Nephron (organoid): Measurements from ENCODE around the gene SH3BP2.

Experiments used
- H3K27ac Mint-ChIP-seq, 3 experiments: 2 replicates each; pipeline ENCODE4 v1.8.0; 2020; ENCODE audit warnings: mixed read lengths in 3 of 3, mild to moderate bottlenecking in 2 of 3, moderate library complexity in 1 of 3
- H3K27me3 Mint-ChIP-seq: 2 replicates; pipeline ENCODE4 v1.8.0; 2021; ENCODE audit warnings: low read depth, mild to moderate bottlenecking, moderate library complexity, mixed read lengths
- H3K36me3 Mint-ChIP-seq: 2 replicates; pipeline ENCODE4 v1.8.0; 2020; ENCODE audit warnings: low read depth, mixed read lengths
- H3K4me1 Mint-ChIP-seq: 2 replicates; pipeline ENCODE4 v1.8.0; 2020; ENCODE audit warnings: mixed read lengths
- H3K4me3 Mint-ChIP-seq, 3 experiments: 2 replicates each; pipeline ENCODE4 v1.8.0; 2020; ENCODE audit warnings: mild to moderate bottlenecking in 3 of 3, mixed read lengths in 3 of 3, moderate library complexity in 2 of 3
- H3K9me3 Mint-ChIP-seq: 2 replicates; pipeline ENCODE4 v1.8.0; 2020; ENCODE audit warnings: mixed read lengths
- CTCF ChIP-seq, 3 experiments: fragments of 200-600 bp; sonication (generic); IDR thresholded peaks; one replicate each; pipeline ENCODE4 v1.5.0; 2021; ENCODE audit warnings: antibody characterized with exemption in 3 of 3; ENCODE audit not compliant: unreplicated experiment in 3 of 3

SH3BP2 gene

DNA sequence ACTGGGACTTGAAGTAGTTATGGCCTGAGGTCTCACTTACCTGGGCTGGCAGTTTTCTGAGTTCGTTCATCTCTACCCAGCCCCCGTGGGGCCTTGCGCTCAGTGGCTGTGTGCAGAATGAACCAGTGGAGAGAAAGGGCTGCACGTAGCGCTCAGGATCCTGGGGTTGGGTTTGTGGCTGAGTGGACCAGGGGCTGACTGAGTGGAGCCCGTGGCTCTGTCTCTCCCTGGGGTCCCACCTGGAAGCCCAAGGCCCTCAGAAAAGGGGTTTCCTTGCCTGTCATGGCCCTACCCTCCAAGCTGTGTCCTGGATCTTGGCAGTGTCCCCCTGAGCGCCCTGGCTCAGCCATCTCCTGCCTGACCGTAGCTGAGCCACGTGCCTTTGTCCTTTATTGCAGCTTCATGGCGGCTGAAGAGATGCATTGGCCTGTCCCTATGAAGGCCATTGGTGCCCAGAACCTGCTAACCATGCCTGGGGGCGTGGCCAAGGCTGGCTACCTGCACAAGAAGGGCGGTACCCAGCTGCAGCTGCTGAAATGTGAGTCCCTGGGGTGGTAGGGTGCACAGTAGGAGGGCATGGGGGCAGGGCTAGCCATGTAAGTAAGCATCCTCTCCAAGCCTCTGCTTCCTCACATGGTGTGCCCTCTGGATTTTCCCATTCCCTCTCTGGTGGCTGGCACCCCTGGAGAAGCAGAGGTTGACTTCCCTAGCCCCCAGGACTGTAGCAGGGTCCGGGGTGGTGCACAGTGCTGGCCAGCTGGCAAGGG lies 27.5 kb downstream of the SH3BP2 start:
- peaks cover 5% of the 10 kb centered on the region for H3K4me1 Mint-ChIP-seq
- peak overlapping the region; percentile 84 to 90 (median 88) for H3K4me3 Mint-ChIP-seq
- peaks cover 8% of the 10 kb centered on the region for H3K9me3 Mint-ChIP-seq
- no peak for TF ChIP-seq CTCF (IDR thresholded peaks at IDR 0.05; ENCODE audit: unreplicated experiment in 3 of 3)
- no peaks in the 10 kb centered on the region for H3K27me3 Mint-ChIP-seq
- peak overlapping the region in 2 of 3 experiments; percentile 57 to 74 for H3K27ac Mint-ChIP-seq
- peaks cover 24% of the 10 kb centered on the region for H3K36me3 Mint-ChIP-seq

- Mint-ChIP-seq H3K4me3 (no peak overlapping the region), H3K9me3 (no peaks in the 10 kb centered on the region), H3K27me3 (no peaks in the 10 kb centered on the region), H3K27ac (no peak overlapping the region), H3K4me1 (peaks cover 5% of the 10 kb centered on the region), H3K36me3 (peaks cover 23% of the 10 kb centered on the region)
- TF ChIP-seq CTCF (IDR thresholded peaks at IDR 0.05; ENCODE audit: unreplicated experiment in 3 of 3), result no peak
These were observed 29.8 kb downstream of the SH3BP2 start for GRCh38 chr4:2822461-2823300.

GRCh38 chr4:2823301-2823670 lies 30.4 kb downstream of the SH3BP2 start:
- H3K9me3 Mint-ChIP-seq, result no peaks in the 10 kb centered on the region
- no peak for TF ChIP-seq CTCF (IDR thresholded peaks at IDR 0.05; ENCODE audit: unreplicated experiment in 3 of 3)
- no peaks in the 10 kb centered on the region for H3K27me3 Mint-ChIP-seq
- H3K4me1 Mint-ChIP-seq, result peaks cover 5% of the 10 kb centered on the region
- no peak overlapping the region for H3K4me3 Mint-ChIP-seq
- H3K36me3 Mint-ChIP-seq, result peaks cover 23% of the 10 kb centered on the region
- no peak overlapping the region for H3K27ac Mint-ChIP-seq

- no peak for TF ChIP-seq CTCF (IDR thresholded peaks at IDR 0.05; ENCODE audit: unreplicated experiment in 3 of 3)
- Mint-ChIP-seq H3K27me3 (no peaks in the 10 kb centered on the region), H3K9me3 (no peaks in the 10 kb centered on the region), H3K27ac (no peak overlapping the region), H3K4me1 (peaks cover 5% of the 10 kb centered on the region), H3K36me3 (peaks cover 26% of the 10 kb centered on the region), H3K4me3 (no peak overlapping the region)
These were observed 30.9 kb downstream of the SH3BP2 start for GRCh38 chr4:2823671-2824328.

GRCh38 chr4:2824329-2824835 lies 31.5 kb downstream of the SH3BP2 start:
- TF ChIP-seq CTCF (IDR thresholded peaks at IDR 0.05; ENCODE audit: unreplicated experiment in 3 of 3), result no peak

More at GRCh38 chr4:2824329-2824835, 31.5 kb downstream of the SH3BP2 start:
- Mint-ChIP-seq H3K36me3 (peaks cover 30% of the 10 kb centered on the region), H3K27me3 (no peaks in the 10 kb centered on the region), H3K27ac (no peak overlapping the region), H3K9me3 (no peaks in the 10 kb centered on the region), H3K4me1 (peaks cover 4% of the 10 kb centered on the region), H3K4me3 (no peak overlapping the region)
